DND-41 (cell line): ENCODE results near the gene MTHFD1.

ENCODE experiments used
- ATAC-seq: fragments of 200-7000 bp; cut with Tn5 transposase; 3 replicates; pipeline ENCODE4 v1.9.1; 2021; ENCODE audit warnings: low read depth; ENCODE audit not compliant: insufficient read depth
- DNase-seq: peaks from one replicate; pipeline ENCODE4 v3.0.0-alpha.2; 2020
- H2AFZ ChIP-seq: 2 replicates; pipeline ENCODE4 v1.6.0; 2012; ENCODE audit warnings: low read depth, low read length
- H3K27ac ChIP-seq: 2 replicates; pipeline ENCODE4 v1.5.1; 2012; ENCODE audit warnings: low read length, inconsistent platforms
- H3K27me3 ChIP-seq: fragments of 200-600 bp; sonication (generic); 2 replicates; pipeline ENCODE4 v1.6.0; 2012; ENCODE audit warnings: low read length, mild to moderate bottlenecking, inconsistent platforms; ENCODE audit not compliant: insufficient read depth, poor library complexity
- H3K36me3 ChIP-seq: 2 replicates; pipeline ENCODE4 v1.5.1; 2012; ENCODE audit warnings: low read length, inconsistent platforms; ENCODE audit not compliant: insufficient read depth
- H3K4me1 ChIP-seq: 2 replicates; pipeline ENCODE4 v1.5.1; 2012; ENCODE audit warnings: mild to moderate bottlenecking, low read length; ENCODE audit not compliant: insufficient read depth
- H3K4me2 ChIP-seq: 2 replicates; pipeline ENCODE4 v1.6.0; 2012; ENCODE audit warnings: mild to moderate bottlenecking, moderate library complexity, low read length, inconsistent platforms; ENCODE audit not compliant: insufficient read depth
- H3K4me3 ChIP-seq, 2 experiments: fragments of 200-600 bp in 1 of 2; shearing (Covaris generic) in 1 of 2; 2 replicates each; pipeline ENCODE4 v1.5.1; 2012 to 2016; ENCODE audit warnings: inconsistent platforms in 2 of 2, low read length in 2 of 2, mild to moderate bottlenecking in 2 of 2, low read depth in 1 of 2, moderate library complexity in 1 of 2
- H3K79me2 ChIP-seq: 2 replicates; pipeline ENCODE4 v1.6.0; 2012; ENCODE audit warnings: low read length, inconsistent platforms; ENCODE audit not compliant: insufficient read depth
- H3K9ac ChIP-seq: 2 replicates; pipeline ENCODE4 v1.6.0; 2012; ENCODE audit warnings: low read depth, mild to moderate bottlenecking, inconsistent platforms, low read length, moderate library complexity
- H3K9me3 ChIP-seq: 2 replicates; pipeline ENCODE4 v1.5.1; 2012; ENCODE audit warnings: low read length, moderate library complexity, mild to moderate bottlenecking, inconsistent platforms; ENCODE audit not compliant: insufficient read depth, severe bottlenecking
- H4K20me1 ChIP-seq: 2 replicates; pipeline ENCODE4 v1.6.0; 2012; ENCODE audit warnings: low read length; ENCODE audit not compliant: insufficient read depth
- EZH2 ChIP-seq: IDR thresholded peaks from 3 replicates; pipeline ENCODE4 v1.6.1; 2012; ENCODE audit warnings: borderline replicate concordance, low read depth, mild to moderate bottlenecking, moderate library complexity, low read length, inconsistent platforms; ENCODE audit not compliant: severe bottlenecking
- TF ChIP-seq, protein P1 (sequence below): IDR thresholded peaks from 2 replicates; pipeline ENCODE4 v1.5.1; 2012; ENCODE audit warnings: borderline replicate concordance, low read length, moderate library complexity, mild to moderate bottlenecking; ENCODE audit not compliant: poor library complexity, severe bottlenecking; ENCODE audit errors: extremely low read depth

The MTHFD1 gene

DNA sequence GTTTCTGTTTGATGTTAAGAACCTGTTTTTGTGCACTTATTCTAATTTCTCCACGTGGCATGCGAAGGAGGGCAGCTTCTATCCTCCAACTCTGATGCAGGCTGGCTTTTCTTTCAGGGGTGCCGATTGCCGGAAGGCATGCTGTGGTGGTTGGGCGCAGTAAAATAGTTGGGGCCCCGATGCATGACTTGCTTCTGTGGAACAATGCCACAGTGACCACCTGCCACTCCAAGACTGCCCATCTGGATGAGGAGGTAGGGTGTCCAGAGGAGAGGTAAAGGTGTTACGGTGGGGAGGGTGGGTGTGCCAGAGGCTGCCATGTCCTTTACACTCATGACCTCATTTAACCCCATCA is 29.6 kb downstream of the MTHFD1 start:
- H3K4me2 ChIP-seq = no peak overlapping the region

DNA sequence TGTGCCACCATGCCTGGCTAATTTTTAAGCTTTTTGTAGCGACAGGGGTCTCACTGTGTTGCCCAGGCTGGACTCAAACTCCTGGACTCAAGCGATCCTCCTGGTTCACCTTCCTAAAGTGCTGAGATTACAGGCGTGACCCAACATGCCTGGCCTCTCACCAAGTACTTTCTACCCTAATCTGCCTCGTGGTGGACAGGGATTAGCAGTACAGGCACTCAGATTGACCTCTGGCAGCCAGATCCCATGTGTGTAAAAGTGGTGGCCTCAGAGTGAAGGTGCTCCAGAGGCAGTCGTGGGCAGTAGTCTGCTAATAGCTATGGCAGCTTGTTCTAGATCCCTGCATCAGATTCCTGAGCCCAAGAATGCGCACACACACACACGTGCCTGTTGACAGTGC is 30.9 kb downstream of the MTHFD1 start:
- Histone ChIP-seq H4K20me1 (0 out of 2 replicates have a peak, but pooled peaks cover 2% of the 10 kb centered on the region), H3K4me2 (no peak overlapping the region), H3K27ac (no peak overlapping the region), H3K27me3 (no peaks in the 10 kb centered on the region), H3K36me3 (peaks cover 82% of the 10 kb centered on the region), H3K9me3 (no peaks in the 10 kb centered on the region), H3K4me3 (no peak overlapping the region), H3K4me1 (no peaks in the 10 kb centered on the region), H3K9ac (no peak overlapping the region), H3K79me2 (no peaks in the 10 kb centered on the region), H2AFZ (no peak overlapping the region)
- ATAC-seq (no peak), DNase-seq (no peak)
- no peak for TF ChIP-seq EZH2
- TF ChIP-seq, protein P1, sequence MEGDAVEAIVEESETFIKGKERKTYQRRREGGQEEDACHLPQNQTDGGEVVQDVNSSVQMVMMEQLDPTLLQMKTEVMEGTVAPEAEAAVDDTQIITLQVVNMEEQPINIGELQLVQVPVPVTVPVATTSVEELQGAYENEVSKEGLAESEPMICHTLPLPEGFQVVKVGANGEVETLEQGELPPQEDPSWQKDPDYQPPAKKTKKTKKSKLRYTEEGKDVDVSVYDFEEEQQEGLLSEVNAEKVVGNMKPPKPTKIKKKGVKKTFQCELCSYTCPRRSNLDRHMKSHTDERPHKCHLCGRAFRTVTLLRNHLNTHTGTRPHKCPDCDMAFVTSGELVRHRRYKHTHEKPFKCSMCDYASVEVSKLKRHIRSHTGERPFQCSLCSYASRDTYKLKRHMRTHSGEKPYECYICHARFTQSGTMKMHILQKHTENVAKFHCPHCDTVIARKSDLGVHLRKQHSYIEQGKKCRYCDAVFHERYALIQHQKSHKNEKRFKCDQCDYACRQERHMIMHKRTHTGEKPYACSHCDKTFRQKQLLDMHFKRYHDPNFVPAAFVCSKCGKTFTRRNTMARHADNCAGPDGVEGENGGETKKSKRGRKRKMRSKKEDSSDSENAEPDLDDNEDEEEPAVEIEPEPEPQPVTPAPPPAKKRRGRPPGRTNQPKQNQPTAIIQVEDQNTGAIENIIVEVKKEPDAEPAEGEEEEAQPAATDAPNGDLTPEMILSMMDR = no peak

More for the DNA sequence above, 29.6 kb downstream of the MTHFD1 start:
- Histone ChIP-seq H3K27ac (no peak overlapping the region), H3K9me3 (no peaks in the 10 kb centered on the region), H3K79me2 (no peaks in the 10 kb centered on the region; the same call in 1 of the 2 replicates), H3K9ac (no peak overlapping the region), H3K36me3 (peaks cover 88% of the 10 kb centered on the region), H3K27me3 (no peaks in the 10 kb centered on the region), H3K4me3 (no peak overlapping the region), H2AFZ (no peak overlapping the region), H3K4me1 (no peaks in the 10 kb centered on the region), H4K20me1 (0 out of 2 replicates have a peak, but pooled peaks cover 2% of the 10 kb centered on the region)
- no peak for DNase-seq
- TF ChIP-seq, protein P1 = no peak
- TF ChIP-seq EZH2 = no peak
- ATAC-seq = no peak

DNA sequence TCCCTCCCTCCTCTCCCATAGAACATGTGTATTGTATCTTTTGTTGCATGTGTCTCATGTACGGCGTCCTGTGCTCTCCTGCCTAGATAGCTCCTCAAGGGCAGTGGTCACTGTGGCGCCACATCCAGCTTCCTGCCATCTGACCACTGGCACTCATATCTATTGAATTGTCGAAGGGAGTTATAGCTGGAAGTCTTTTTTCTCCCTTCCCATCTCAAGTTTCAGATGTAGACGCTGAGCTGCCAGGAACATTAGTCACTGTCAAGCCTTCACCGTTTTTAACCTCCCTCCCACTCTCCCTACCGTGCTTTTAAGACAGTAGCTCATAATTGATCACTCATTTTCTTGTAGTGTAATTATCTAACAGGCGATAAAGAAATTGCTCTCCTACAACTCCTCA is 33.0 kb downstream of the MTHFD1 start:
- Histone ChIP-seq H3K4me3 (no peak overlapping the region), H3K4me2 (no peak overlapping the region), H3K27me3 (no peaks in the 10 kb centered on the region), H2AFZ (no peak overlapping the region), H4K20me1 (0 out of 2 replicates have a peak, but pooled peaks cover 2% of the 10 kb centered on the region), H3K9ac (no peak overlapping the region), H3K79me2 (no peaks in the 10 kb centered on the region), H3K27ac (no peak overlapping the region), H3K9me3 (no peaks in the 10 kb centered on the region), H3K4me1 (no peaks in the 10 kb centered on the region), H3K36me3 (peaks cover 87% of the 10 kb centered on the region)
- ATAC-seq (no peak), DNase-seq (no peak)
- TF ChIP-seq, protein P1 = no peak
- no peak for TF ChIP-seq EZH2

DNA sequence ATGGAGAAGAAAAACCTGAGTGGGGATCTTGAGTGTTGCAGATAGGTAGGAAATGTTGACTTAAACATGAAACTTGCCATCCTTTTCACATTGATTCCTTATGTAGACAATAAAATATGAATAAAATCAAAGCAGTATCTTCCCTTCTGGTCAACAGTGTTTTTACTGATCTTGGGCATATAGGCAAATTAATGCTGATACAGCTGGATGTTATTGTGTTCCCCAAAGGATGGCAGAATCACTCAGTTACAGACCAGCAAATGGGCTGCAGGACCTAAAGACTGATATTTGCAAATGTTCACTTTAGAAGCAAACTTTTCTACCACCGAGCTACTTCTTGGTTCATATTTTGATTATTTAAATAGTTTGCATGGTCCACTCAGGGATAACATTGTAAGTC is 33.9 kb downstream of the MTHFD1 start:
- Histone ChIP-seq H3K36me3 (peaks cover 84% of the 10 kb centered on the region), H3K4me3 (no peak overlapping the region), H3K9ac (no peak overlapping the region), H3K27me3 (no peaks in the 10 kb centered on the region), H3K79me2 (no peaks in the 10 kb centered on the region), H3K4me2 (no peak overlapping the region), H3K4me1 (no peaks in the 10 kb centered on the region), H3K27ac (no peak overlapping the region), H3K9me3 (no peaks in the 10 kb centered on the region), H2AFZ (no peak overlapping the region), H4K20me1 (0 out of 2 replicates have a peak, but pooled peaks cover 2% of the 10 kb centered on the region)
- no peak for ATAC-seq
- no peak for DNase-seq
- no peak for TF ChIP-seq EZH2
- TF ChIP-seq, protein P1 = no peak
